Breast epithelium (tissue), 3 donors: ENCODE measurements around the gene TRPT1.

ENCODE experiments used
- CTCF ChIP-seq, 3 donors: fragments of 450-650 bp; IDR thresholded peaks; one replicate each; pipeline ENCODE4 v1.5.1; 2016 to 2017; ENCODE audit warnings: antibody characterized with exemption in 3 of 3, mild to moderate bottlenecking in 3 of 3, moderate library complexity in 3 of 3
- POLR2A ChIP-seq: fragments of 450-650 bp; IDR thresholded peaks from one replicate; pipeline ENCODE4 v1.6.1; 2016; ENCODE audit warnings: antibody characterized with exemption, mild to moderate bottlenecking, moderate library complexity
- POLR2AphosphoS5 ChIP-seq, 3 donors: sonication (generic); formaldehyde crosslinking; IDR thresholded peaks; one replicate each; pipeline ENCODE4 v1.6.1; 2017; ENCODE audit warnings: antibody characterized with exemption in 3 of 3

- no peak for TF ChIP-seq POLR2A
- TF ChIP-seq CTCF (IDR thresholded peaks at IDR 0.05), result no peak
- no peak for TF ChIP-seq POLR2AphosphoS5 (IDR thresholded peaks at IDR 0.05)
These were observed 19.0 kb upstream of the TRPT1 start for GRCh38 chr11:64244966-64245365.
